GM10266 (cell line): ENCODE measurements around the gene RALB.
"Not testable (repeated sequence)": the region's sequence is repeated elsewhere in the genome, so short reads cannot be mapped to it uniquely, and the experiment has no call there.

Experiments
- DNase-seq: peaks from one replicate; pipeline ENCODE4 v3.0.0; 2012; ENCODE audit errors: extremely low spot score
- CTCF ChIP-seq: IDR thresholded peaks from 2 replicates; pipeline ENCODE4 v1.5.1; 2012; ENCODE audit warnings: mild to moderate bottlenecking, low read depth; ENCODE audit not compliant: control insufficient read depth, insufficient read depth; ENCODE audit errors: missing control alignments

The RALB gene

GRCh38 chr2:120318626-120319025 lies 66.0 kb downstream of the RALB start:
- DNase-seq = no peak
- TF ChIP-seq CTCF = no peak

GRCh38 chr2:120319123-120319522 lies 66.5 kb downstream of the RALB start:
- no peak for TF ChIP-seq CTCF
- DNase-seq = no peak

DNA sequence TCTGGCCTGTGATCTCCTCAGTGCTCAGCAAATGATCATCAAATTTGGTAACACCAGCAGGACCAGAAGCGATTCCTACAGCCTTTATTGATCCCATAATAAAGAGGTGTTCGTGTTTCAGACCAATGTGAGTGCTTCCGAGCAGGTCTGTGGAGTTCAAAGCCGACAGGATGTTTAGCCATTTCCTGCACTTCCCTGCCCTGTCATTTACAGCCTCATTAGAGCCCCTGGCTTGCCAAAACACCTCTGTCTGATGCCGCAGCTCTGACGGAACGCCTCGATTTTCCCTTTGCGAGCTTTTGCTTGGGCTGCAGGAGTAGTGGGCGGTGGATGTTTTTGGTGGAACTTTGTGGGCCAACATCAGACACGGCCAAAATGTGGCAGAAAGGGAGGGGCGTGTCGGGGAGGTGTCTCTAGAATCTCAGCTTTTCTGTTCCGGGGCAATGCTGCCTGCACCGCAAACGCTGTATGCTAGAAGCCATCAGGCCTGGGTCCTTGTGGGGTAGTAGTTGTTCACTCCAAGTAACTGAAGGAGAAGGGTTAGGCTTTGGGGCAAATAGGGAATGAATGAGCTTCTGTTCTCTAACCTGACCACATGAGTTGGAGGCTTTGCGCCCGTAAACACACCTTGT lies 67.2 kb downstream of the RALB start:
- TF ChIP-seq CTCF = no peak
- no peak for DNase-seq

- no peak for DNase-seq
- TF ChIP-seq CTCF = no peak
Measured at GRCh38 chr2:120320318-120320851, 67.7 kb downstream of the RALB start.

DNA sequence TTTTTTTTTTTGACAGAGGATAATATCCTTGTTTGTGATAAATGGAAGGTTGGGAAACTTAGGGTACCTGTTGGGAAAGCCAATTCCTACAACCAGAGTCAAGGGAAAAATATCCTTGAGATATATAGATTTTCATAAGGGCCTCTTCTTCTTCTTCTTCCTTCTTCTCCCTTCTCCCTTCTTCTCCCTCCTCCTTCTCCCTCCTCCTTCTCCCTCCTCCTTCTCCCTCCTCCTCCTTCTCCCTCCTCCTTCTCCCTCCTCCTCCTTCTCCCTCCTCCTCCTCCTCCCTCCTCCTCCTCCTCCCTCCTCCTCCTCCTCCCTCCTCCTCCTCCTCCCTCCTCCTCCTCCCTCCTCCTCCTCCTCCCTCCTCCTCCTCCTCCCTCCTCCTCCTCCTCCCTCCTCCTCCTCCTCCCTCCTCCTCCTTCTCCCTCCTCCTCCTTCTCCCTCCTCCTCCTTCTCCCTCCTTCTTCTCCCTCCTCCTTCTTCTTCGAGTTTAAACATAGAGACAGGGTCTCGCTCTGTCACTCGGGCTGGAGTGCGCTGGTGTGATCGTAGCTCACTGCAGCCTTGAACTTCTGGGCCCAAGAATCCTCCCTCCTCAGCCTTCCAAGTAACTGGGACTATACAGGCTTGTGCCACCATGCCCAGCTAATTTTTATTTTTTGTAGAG lies 68.4 kb downstream of the RALB start:
- not testable (repeated sequence) for DNase-seq

DNA sequence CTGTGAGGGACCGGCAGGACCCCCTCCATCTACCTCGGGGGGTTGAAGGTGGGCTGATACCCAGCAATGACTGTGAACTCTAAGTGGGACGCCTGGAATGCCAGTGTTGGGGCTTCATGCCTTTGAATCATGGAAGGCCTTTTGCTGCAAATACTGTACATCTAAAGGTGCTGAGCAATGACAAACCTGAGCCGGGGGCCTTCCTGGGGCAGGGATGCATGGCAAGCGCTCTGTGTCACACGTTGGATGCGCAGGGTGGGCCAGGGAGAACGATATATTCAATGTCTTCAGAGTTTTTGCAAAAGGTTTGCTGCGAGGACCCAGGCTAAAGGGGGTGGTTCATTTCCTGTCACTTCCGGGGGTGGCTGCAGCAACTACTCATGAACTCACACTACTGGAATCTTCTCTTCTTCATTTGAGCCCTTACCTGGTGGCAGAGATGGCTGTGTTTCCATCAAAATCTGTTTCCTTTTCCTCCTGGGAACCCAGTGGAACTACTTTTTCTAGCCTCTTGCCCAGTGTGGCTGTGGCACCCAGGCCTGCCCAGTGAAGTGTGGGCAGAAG lies 69.2 kb downstream of the RALB start:
- TF ChIP-seq CTCF = no peak
- no peak for DNase-seq

GRCh38 chr2:120322329-120322728 lies 69.7 kb downstream of the RALB start:
- TF ChIP-seq CTCF = no peak
- no peak for DNase-seq
